Measurements from ENCODE around the gene MEF2C.

MEF2C gene

GRCh38 chr5:88787856-88788255 lies 95.1 kb downstream of the MEF2C start:
- no peak overlapping the region for H3K4me2 ChIP-seq (ENCODE audit: low read length)
- no peaks in the 10 kb centered on the region for H3K9me2 ChIP-seq (ENCODE audit: low read depth, low read length)
- H4K20me1 ChIP-seq (ENCODE audit: insufficient read depth, low read length) = no peaks in the 10 kb centered on the region
- no peak overlapping the region for H3K4me3 ChIP-seq (ENCODE audit: low read depth, low read length, poor library complexity, severe bottlenecking)
- peaks cover 12% of the 10 kb centered on the region for H3K4me1 ChIP-seq (ENCODE audit: insufficient read depth, low read length, severe bottlenecking)
- no peak overlapping the region for H2AFZ ChIP-seq (ENCODE audit: low read length)
- H3K9me3 ChIP-seq (ENCODE audit: low read length) = no peaks in the 10 kb centered on the region
- no peak for TF ChIP-seq CTCF (IDR thresholded peaks at IDR 0.05; ENCODE audit: low read length)
- no peak for TF ChIP-seq EZH2 (IDR thresholded peaks at IDR 0.05; ENCODE audit: borderline replicate concordance, low read length)
- no peaks in the 10 kb centered on the region for H3K27me3 ChIP-seq (ENCODE audit: insufficient read depth, low read length)
- peaks cover 34% of the 10 kb centered on the region; the same call in 1 of the 2 replicates for H3K36me3 ChIP-seq (ENCODE audit: insufficient read depth, low read length)
- H3F3A ChIP-seq (ENCODE audit: insufficient read depth, low read length) = no peaks in the 10 kb centered on the region
- no peak overlapping the region for H3K9ac ChIP-seq (ENCODE audit: low read length)
- no peak overlapping the region for H3K27ac ChIP-seq (ENCODE audit: low read depth, low read length, poor library complexity, severe bottlenecking)
- 0 out of 2 replicates have a peak, but pooled peaks cover 3% of the 10 kb centered on the region for H3K79me2 ChIP-seq (ENCODE audit: insufficient read depth, low read length)

GRCh38 chr5:88786789-88787188 lies 96.2 kb downstream of the MEF2C start:
- no peaks in the 10 kb centered on the region for H3K9me3 ChIP-seq (ENCODE audit: low read length)
- no peaks in the 10 kb centered on the region for H3F3A ChIP-seq (ENCODE audit: insufficient read depth, low read length)
- no peak overlapping the region for H3K4me2 ChIP-seq (ENCODE audit: low read length)
- H3K36me3 ChIP-seq (ENCODE audit: insufficient read depth, low read length) = peaks cover 45% of the 10 kb centered on the region; the same call in 1 of the 2 replicates
- 0 out of 2 replicates have a peak, but pooled peaks cover 3% of the 10 kb centered on the region for H3K79me2 ChIP-seq (ENCODE audit: insufficient read depth, low read length)
- H3K27ac ChIP-seq (ENCODE audit: low read depth, low read length, poor library complexity, severe bottlenecking) = no peak overlapping the region
- H3K9ac ChIP-seq (ENCODE audit: low read length) = no peak overlapping the region
- H3K27me3 ChIP-seq (ENCODE audit: insufficient read depth, low read length) = no peaks in the 10 kb centered on the region
- H2AFZ ChIP-seq (ENCODE audit: low read length) = no peak overlapping the region
- H3K9me2 ChIP-seq (ENCODE audit: low read depth, low read length) = no peaks in the 10 kb centered on the region
- peaks cover 12% of the 10 kb centered on the region for H3K4me1 ChIP-seq (ENCODE audit: insufficient read depth, low read length, severe bottlenecking)
- H3K4me3 ChIP-seq (ENCODE audit: low read depth, low read length, poor library complexity, severe bottlenecking) = no peak overlapping the region
- H4K20me1 ChIP-seq (ENCODE audit: insufficient read depth, low read length) = no peaks in the 10 kb centered on the region
- TF ChIP-seq CTCF (IDR thresholded peaks at IDR 0.05; ENCODE audit: low read length) = no peak
- no peak for TF ChIP-seq EZH2 (IDR thresholded peaks at IDR 0.05; ENCODE audit: borderline replicate concordance, low read length)

GRCh38 chr5:88785746-88786565 lies 97.0 kb downstream of the MEF2C start:
- Histone ChIP-seq H3K27ac (ENCODE audit: low read depth, low read length, poor library complexity, severe bottlenecking) (peak overlapping the region; percentile 35), H3K4me3 (ENCODE audit: low read depth, low read length, poor library complexity, severe bottlenecking) (no peak overlapping the region)

More at GRCh38 chr5:88785746-88786565, 97.0 kb downstream of the MEF2C start:
- TF ChIP-seq CTCF (IDR thresholded peaks at IDR 0.05; ENCODE audit: low read length) (no peak), EZH2 (IDR thresholded peaks at IDR 0.05; ENCODE audit: borderline replicate concordance, low read length) (no peak)
- H3K4me1 ChIP-seq (ENCODE audit: insufficient read depth, low read length, severe bottlenecking) = peaks cover 12% of the 10 kb centered on the region
- H3K36me3 ChIP-seq (ENCODE audit: insufficient read depth, low read length) = peaks cover 45% of the 10 kb centered on the region; the same call in 1 of the 2 replicates
- H3F3A ChIP-seq (ENCODE audit: insufficient read depth, low read length) = no peaks in the 10 kb centered on the region
- no peaks in the 10 kb centered on the region for H3K9me3 ChIP-seq (ENCODE audit: low read length)
- no peaks in the 10 kb centered on the region for H4K20me1 ChIP-seq (ENCODE audit: insufficient read depth, low read length)
- no peak overlapping the region for H2AFZ ChIP-seq (ENCODE audit: low read length)
- no peak overlapping the region for H3K4me2 ChIP-seq (ENCODE audit: low read length)
- no peak overlapping the region for H3K9ac ChIP-seq (ENCODE audit: low read length)
- no peaks in the 10 kb centered on the region for H3K27me3 ChIP-seq (ENCODE audit: insufficient read depth, low read length)
- H3K9me2 ChIP-seq (ENCODE audit: low read depth, low read length) = no peaks in the 10 kb centered on the region
- H3K79me2 ChIP-seq (ENCODE audit: insufficient read depth, low read length) = 0 out of 2 replicates have a peak, but pooled peaks cover 3% of the 10 kb centered on the region
